HG03565 (cell line): ENCODE results near the gene RILP.

Experiments used
- ATAC-seq: cut with Tn5 transposase; IDR thresholded peaks from one replicate; pipeline ENCODE4 v1.9.1; 2021; ENCODE audit warnings: mild to moderate bottlenecking, moderate library complexity; ENCODE audit not compliant: unreplicated experiment

RILP gene

GRCh38 chr17:1629504-1630310, 20.0 kb downstream of the RILP start:
- no peak for ATAC-seq

GRCh38 chr17:1628856-1629503, 20.7 kb downstream of the RILP start:
- peak; percentile 36 for ATAC-seq

- peak; percentile 37 for ATAC-seq
Measured at GRCh38 chr17:1627982-1628855, 21.4 kb downstream of the RILP start, which contains the start of gene SLC43A2. TSS of gene SLC43A2 (minus strand) at chr17:1628834. CDS start at chr17:1627874, 960 bp downstream.

- no peak for ATAC-seq
Measured at GRCh38 chr17:1627182-1627981, 22.3 kb downstream of the RILP start.

GRCh38 chr17:1626333-1626732, 23.3 kb downstream of the RILP start:
- ATAC-seq = no peak

- no peak for ATAC-seq
Measured at GRCh38 chr17:1625581-1625980, 24.1 kb downstream of the RILP start.

- no peak for ATAC-seq
Measured at GRCh38 chr17:1625053-1625452, 24.6 kb downstream of the RILP start.

GRCh38 chr17:1624650-1625049, 25.0 kb downstream of the RILP start:
- no peak for ATAC-seq

GRCh38 chr17:1623057-1623630, 26.5 kb downstream of the RILP start:
- no peak for ATAC-seq

GRCh38 chr17:1621273-1621954, 28.3 kb downstream of the RILP start:
- no peak for ATAC-seq

- no peak for ATAC-seq
Measured at GRCh38 chr17:1620486-1620885, 29.2 kb downstream of the RILP start.

- no peak for ATAC-seq
Measured at GRCh38 chr17:1617620-1618174, 32.0 kb downstream of the RILP start.

- no peak for ATAC-seq
Measured at GRCh38 chr17:1616101-1616500, 33.6 kb downstream of the RILP start.

- no peak for ATAC-seq
Measured at GRCh38 chr17:1612400-1612799, 37.3 kb downstream of the RILP start.

- ATAC-seq = no peak
Measured at GRCh38 chr17:1611715-1612114, 38.0 kb downstream of the RILP start.

GRCh38 chr17:1608676-1609075, 41.0 kb downstream of the RILP start:
- ATAC-seq = no peak

- no peak for ATAC-seq
Measured at GRCh38 chr17:1607971-1608320, 41.7 kb downstream of the RILP start.

- no peak for ATAC-seq
Measured at GRCh38 chr17:1606352-1606985, 43.2 kb downstream of the RILP start.
